Pancreas (tissue), 10 donors: Measurements from ENCODE around the gene CX3CL1. TPM values are rescaled to one million over a fixed set of nuclear protein-coding genes. Genes with fewer than 3 reads are reported as not detected.

Experiments
- ATAC-seq, 4 donors: fragments of 200-7000 bp; cut with Tn5 transposase; one replicate each; pipeline versions ENCODE4 v1.8.0 to v1.9.1; 2020; ENCODE audit warnings: mild to moderate bottlenecking in 4 of 4, moderate library complexity in 4 of 4
- DNase-seq, 6 donors: peaks; one replicate each; pipeline ENCODE4 v3.0.0-alpha.2; 2020
- FAIRE-seq: peaks from 2 replicates; lab custom pipeline; 2012; peaks lifted over from hg19 to GRCh38; lab: Jason Lieb, UNC
- H3K27ac ChIP-seq, 4 donors: fragments of 200-600 bp; sonication (generic); 1 replicate in 3 of 4; 2 replicates in 1 of 4; pipeline versions ENCODE4 v1.5.0 to v1.8.0; 2020
- H3K27me3 ChIP-seq, 4 donors: fragments of 200-600 bp; one replicate each; pipeline ENCODE4 v1.8.0; 2021
- H3K36me3 ChIP-seq, 3 donors: fragments of 200-600 bp; sonication (generic) in 1 of 3; one replicate each; pipeline versions ENCODE4 v1.5.0 to v1.8.0; 2020 to 2021
- H3K4me1 ChIP-seq, 3 donors: fragments of 200-600 bp; one replicate each; pipeline ENCODE4 v1.8.0; 2021
- H3K4me3 ChIP-seq, 4 donors: fragments of 200-600 bp; sonication (generic) in 2 of 4; one replicate each; pipeline versions ENCODE4 v1.5.0 to v1.8.0; 2020 to 2021
- H3K9me3 ChIP-seq, 4 donors: fragments of 200-600 bp; one replicate each; pipeline ENCODE4 v1.8.0; 2021
- CTCF ChIP-seq, 4 donors: fragments of 200-600 bp; sonication (generic) in 3 of 4; IDR thresholded peaks; one replicate each; pipeline versions ENCODE4 v1.5.0 to v1.8.0; 2021; ENCODE audit warnings: antibody characterized with exemption in 4 of 4
- WGBS, 2 donors: extraction: QIAGEN DNeasy Blood & Tissue Kit; methylation state at CpG; one replicate each; pipeline ENCODE4 v1.1.7; 2013; 5-methylcytosine and 5-hydroxymethylcytosine counted together
- intact Hi-C, 3 donors: fragments of 100-400 bp; cut with DNase I; formaldehyde crosslinking; loops; one replicate each; pipeline versions ENCODE4 v1.11.1 to v1.14.2; 2022
- polyA plus RNA-seq, 2 donors: library from polyadenylated mRNA; stranded (reverse); fragments of 200-250 nt; gene quantifications; one replicate each; pipeline ENCODE4 v1.2.3, GENCODE V29; 2013
- total RNA-seq, 6 donors: library from RNA; stranded (reverse); fragmentation: NEBNext Ultra II Directional in 4 of 6; extraction: Animal tissue kit (Norgen Biotek cat#: 25700) in 4 of 6; gene quantifications; one replicate each; pipeline versions ENCODE4 v1.2.1 to v1.2.4, GENCODE V29; 2021 to 2023
- donor health status: healthy with polysubstance abuse.
- donor health status: DM: no; HTN: no; CAD: no; lungs with moderate emphysema.
- donor health status: DM: no; HTN: no; CAD: no.
- donor health status: control.
- donor health status: control.
- donor health status: Bipolar disorder and iron deficiency.
- donor health status: DM: yes; HTN: yes; CAD: no.
- donor health status: DM: no; HTN: no; CAD: no.
- donor health status: DM: no; HTN: no; CAD: no.
- donor health status: DM: yes; HTN: yes; CAD: no.

CX3CL1 gene
- total and polyA plus RNA-seq, 8 donors: 4.6 to 21.3 (median 7.4) TPM

- Histone ChIP-seq H3K36me3 (no peaks in the 10 kb centered on the region), H3K27me3 (no peaks in the 10 kb centered on the region), H3K9me3 (no peaks in the 10 kb centered on the region), H3K4me3 (no peak overlapping the region), H3K27ac (no peak overlapping the region), H3K4me1 (no peaks in the 10 kb centered on the region)
- FAIRE-seq (no peak), ATAC-seq (no peak), DNase-seq (peak in 1 of 6 donors; percentile 57)
- intact Hi-C loops: no loop called here
- WGBS, 2 donors: 89 to 94% methylated on average over 35 of the region's 35 CpGs
- no peak for TF ChIP-seq CTCF (IDR thresholded peaks at IDR 0.05)
These were observed 9.7 kb downstream of the CX3CL1 start for GRCh38 chr16:57381791-57382534.

DNA sequence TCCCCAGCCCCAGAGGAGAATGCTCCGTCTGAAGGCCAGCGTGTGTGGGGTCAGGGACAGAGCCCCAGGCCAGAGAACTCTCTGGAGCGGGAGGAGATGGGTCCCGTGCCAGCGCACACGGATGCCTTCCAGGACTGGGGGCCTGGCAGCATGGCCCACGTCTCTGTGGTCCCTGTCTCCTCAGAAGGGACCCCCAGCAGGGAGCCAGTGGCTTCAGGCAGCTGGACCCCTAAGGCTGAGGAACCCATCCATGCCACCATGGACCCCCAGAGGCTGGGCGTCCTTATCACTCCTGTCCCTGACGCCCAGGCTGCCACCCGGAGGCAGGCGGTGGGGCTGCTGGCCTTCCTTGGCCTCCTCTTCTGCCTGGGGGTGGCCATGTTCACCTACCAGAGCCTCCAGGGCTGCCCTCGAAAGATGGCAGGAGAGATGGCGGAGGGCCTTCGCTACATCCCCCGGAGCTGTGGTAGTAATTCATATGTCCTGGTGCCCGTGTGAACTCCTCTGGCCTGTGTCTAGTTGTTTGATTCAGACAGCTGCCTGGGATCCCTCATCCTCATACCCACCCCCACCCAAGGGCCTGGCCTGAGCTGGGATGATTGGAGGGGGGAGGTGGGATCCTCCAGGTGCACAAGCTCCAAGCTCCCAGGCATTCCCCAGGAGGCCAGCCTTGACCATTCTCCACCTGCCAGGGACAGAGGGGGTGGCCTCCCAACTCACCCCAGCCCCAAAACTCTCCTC, 10.4 kb downstream of the CX3CL1 start:
- H3K9me3 ChIP-seq: no peaks in the 10 kb centered on the region
- no peak for TF ChIP-seq CTCF (IDR thresholded peaks at IDR 0.05)
- DNase-seq (peak in 1 of 6 donors; percentile 60), ATAC-seq (no peak), FAIRE-seq (no peak)
- 85 to 90% methylated on average over 16 of the region's 16 CpGs for WGBS, 2 donors
- H3K4me3 ChIP-seq: no peak overlapping the region
- H3K36me3 ChIP-seq: no peaks in the 10 kb centered on the region
- intact Hi-C loops: no loop called here
- no peaks in the 10 kb centered on the region for H3K27me3 ChIP-seq
- no peak overlapping the region for H3K27ac ChIP-seq
- no peaks in the 10 kb centered on the region for H3K4me1 ChIP-seq

GRCh38 chr16:57383276-57384247, 11.3 kb downstream of the CX3CL1 start:
- DNase-seq: no peak
- TF ChIP-seq CTCF (IDR thresholded peaks at IDR 0.05): no peak
- WGBS, 2 donors: 85 to 93% methylated on average over 7 to 8 of the region's 8 CpGs
- no peak overlapping the region for H3K4me3 ChIP-seq
- H3K27ac ChIP-seq: no peak overlapping the region
- ATAC-seq: peak in 2 of 4 donors; percentile 22 to 49
- no peaks in the 10 kb centered on the region for H3K4me1 ChIP-seq
- H3K9me3 ChIP-seq: no peaks in the 10 kb centered on the region
- no peak for FAIRE-seq
- intact Hi-C loops: no loop called here
- H3K36me3 ChIP-seq: no peaks in the 10 kb centered on the region
- H3K27me3 ChIP-seq: no peaks in the 10 kb centered on the region

DNA sequence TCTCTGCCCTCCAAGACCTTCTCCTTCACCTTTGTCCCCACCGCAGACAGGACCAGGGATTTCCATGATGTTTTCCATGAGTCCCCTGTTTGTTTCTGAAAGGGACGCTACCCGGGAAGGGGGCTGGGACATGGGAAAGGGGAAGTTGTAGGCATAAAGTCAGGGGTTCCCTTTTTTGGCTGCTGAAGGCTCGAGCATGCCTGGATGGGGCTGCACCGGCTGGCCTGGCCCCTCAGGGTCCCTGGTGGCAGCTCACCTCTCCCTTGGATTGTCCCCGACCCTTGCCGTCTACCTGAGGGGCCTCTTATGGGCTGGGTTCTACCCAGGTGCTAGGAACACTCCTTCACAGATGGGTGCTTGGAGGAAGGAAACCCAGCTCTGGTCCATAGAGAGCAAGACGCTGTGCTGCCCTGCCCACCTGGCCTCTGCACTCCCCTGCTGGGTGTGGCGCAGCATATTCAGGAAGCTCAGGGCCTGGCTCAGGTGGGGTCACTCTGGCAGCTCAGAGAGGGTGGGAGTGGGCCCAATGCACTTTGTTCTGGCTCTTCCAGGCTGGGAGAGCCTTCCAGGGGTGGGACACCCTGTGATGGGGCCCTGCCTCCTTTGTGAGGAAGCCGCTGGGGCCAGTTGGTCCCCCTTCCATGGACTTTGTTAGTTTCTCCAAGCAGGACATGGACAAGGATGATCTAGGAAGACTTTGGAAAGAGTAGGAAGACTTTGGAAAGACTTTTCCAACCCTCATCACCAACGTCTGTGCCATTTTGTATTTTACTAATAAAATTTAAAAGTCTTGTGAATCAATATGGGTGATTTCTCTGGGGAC, 12.2 kb downstream of the CX3CL1 start:
- H3K27ac ChIP-seq: no peak overlapping the region
- intact Hi-C loops: no loop called here
- no peaks in the 10 kb centered on the region for H3K27me3 ChIP-seq
- 72% methylated on average over 11 of the region's 11 CpGs for WGBS, 2 donors
- ATAC-seq (peak in 2 of 4 donors; percentile 21 to 44), FAIRE-seq (no peak), DNase-seq (no peak)
- H3K36me3 ChIP-seq: no peaks in the 10 kb centered on the region
- no peaks in the 10 kb centered on the region for H3K4me1 ChIP-seq
- H3K9me3 ChIP-seq: no peaks in the 10 kb centered on the region
- H3K4me3 ChIP-seq: no peak overlapping the region
- TF ChIP-seq CTCF (IDR thresholded peaks at IDR 0.05): no peak
